Glomerular endothelial cell (primary cell): ENCODE results near the gene ARID1B. TPM values are rescaled to one million over a fixed set of nuclear protein-coding genes. Genes with fewer than 3 reads are reported as not detected.

Source experiments
- DNase-seq: peaks from one replicate; pipeline ENCODE4 v3.0.0-alpha.2; 2011; ENCODE audit warnings: low read depth, low spot score; ENCODE audit errors: extremely low read depth
- total RNA-seq: library from RNA; depleted of rRNA; stranded (reverse); fragments of >200 nt; gene quantifications from 2 replicates; pipeline ENCODE4 v1.2.3, GENCODE V29; 2015

Gene ARID1B
- total RNA-seq, 1 donor from 2014 or later = 72.3 TPM

GRCh38 chr6:157216570-157216969, 439.4 kb downstream of the ARID1B start:
- DNase-seq = no peak

- DNase-seq = no peak
These were observed 440.2 kb downstream of the ARID1B start for GRCh38 chr6:157217198-157217893.

GRCh38 chr6:157217894-157218370, 440.8 kb downstream of the ARID1B start:
- DNase-seq = no peak

GRCh38 chr6:157218371-157219198, 441.4 kb downstream of the ARID1B start:
- no peak for DNase-seq

GRCh38 chr6:157219201-157220200, 442.3 kb downstream of the ARID1B start:
- no peak for DNase-seq

GRCh38 chr6:157220485-157220884, 443.3 kb downstream of the ARID1B start:
- no peak for DNase-seq

GRCh38 chr6:157221049-157221816, 444.1 kb downstream of the ARID1B start:
- no peak for DNase-seq

- no peak for DNase-seq
These were observed 444.6 kb downstream of the ARID1B start for GRCh38 chr6:157221817-157222175.

GRCh38 chr6:157222201-157222981, 445.2 kb downstream of the ARID1B start:
- DNase-seq = no peak

- DNase-seq = no peak
These were observed 445.8 kb downstream of the ARID1B start for GRCh38 chr6:157223021-157223430.

- DNase-seq = no peak
These were observed 446.3 kb downstream of the ARID1B start for GRCh38 chr6:157223511-157223910.

GRCh38 chr6:157224178-157224950, 447.2 kb downstream of the ARID1B start:
- DNase-seq = no peak

- no peak for DNase-seq
These were observed 447.9 kb downstream of the ARID1B start for GRCh38 chr6:157224951-157225574.

GRCh38 chr6:157225575-157225995, 448.4 kb downstream of the ARID1B start:
- DNase-seq = no peak

- no peak for DNase-seq
These were observed 448.9 kb downstream of the ARID1B start for GRCh38 chr6:157226026-157226625.

- DNase-seq = no peak
These were observed 449.6 kb downstream of the ARID1B start for GRCh38 chr6:157226761-157227160.
